Tibial nerve (tissue), 4 donors: ENCODE results near the gene PITX1. TPM values are rescaled to one million over a fixed set of nuclear protein-coding genes. Genes with fewer than 3 reads are reported as not detected.

Experiments
- DNase-seq, 2 donors: peaks; one replicate each; pipeline ENCODE4 v3.0.0-alpha.2; 2019; ENCODE audit warnings: low spot score in 2 of 2
- H3K27ac ChIP-seq, 4 donors: fragments of 200-600 bp; sonication (generic) in 3 of 4; one replicate each; pipeline ENCODE4 v1.5.1; 2017 to 2019; ENCODE audit warnings: mild to moderate bottlenecking in 1 of 4
- H3K27me3 ChIP-seq, 2 donors: fragments of 200-600 bp; sonication (generic) in 1 of 2; one replicate each; pipeline versions ENCODE4 v1.5.1 to v1.6.0; 2017 to 2019
- H3K36me3 ChIP-seq, 3 donors: fragments of 200-600 bp; sonication (generic); one replicate each; pipeline ENCODE4 v1.5.1; 2018 to 2019
- H3K4me1 ChIP-seq, 4 donors: fragments of 200-600 bp; sonication (generic) in 3 of 4; one replicate each; pipeline ENCODE4 v1.5.1; 2017 to 2019
- H3K4me3 ChIP-seq, 4 donors: fragments of 200-600 bp; sonication (generic) in 3 of 4; one replicate each; pipeline ENCODE4 v1.5.1; 2017 to 2019; ENCODE audit warnings: mild to moderate bottlenecking in 1 of 4, moderate library complexity in 1 of 4
- H3K9me3 ChIP-seq, 4 donors: fragments of 200-600 bp; sonication (generic) in 3 of 4; one replicate each; pipeline ENCODE4 v1.5.1; 2017 to 2019
- EP300 ChIP-seq, 2 donors: sonication (generic); formaldehyde crosslinking; IDR thresholded peaks; one replicate each; pipeline ENCODE4 v1.6.1; 2017; ENCODE audit warnings: antibody characterized with exemption in 2 of 2, mild to moderate bottlenecking in 1 of 2
- POLR2A ChIP-seq, 2 donors: fragments of 450-650 bp; IDR thresholded peaks; one replicate each; pipeline ENCODE4 v1.6.1; 2017; ENCODE audit warnings: antibody characterized with exemption in 2 of 2, mild to moderate bottlenecking in 2 of 2, moderate library complexity in 2 of 2
- WGBS, 2 donors: methylation state at CpG; one replicate each; pipeline ENCODE4 v1.1.5; 2018; 5-methylcytosine and 5-hydroxymethylcytosine counted together
- total RNA-seq, 4 donors: library from RNA; depleted of rRNA; stranded (reverse); fragments of >200 nt; gene quantifications; one replicate each; pipeline ENCODE4 v1.1.0, GENCODE V29; 2016
- TF ChIP-seq, protein P1 (sequence below), 5 experiments: fragments of 200-600 bp in 3 of 5; fragments of 450-650 bp in 2 of 5; sonication (generic) in 3 of 5; IDR thresholded peaks; one replicate each; pipeline ENCODE4 v1.5.1; 2016 to 2019; ENCODE audit warnings: antibody characterized with exemption in 5 of 5, mild to moderate bottlenecking in 3 of 5, moderate library complexity in 2 of 5

The PITX1 gene
- total RNA-seq, 4 donors from 2014 or later = 1.1 to 5.4 (median 3.0) TPM

DNA sequence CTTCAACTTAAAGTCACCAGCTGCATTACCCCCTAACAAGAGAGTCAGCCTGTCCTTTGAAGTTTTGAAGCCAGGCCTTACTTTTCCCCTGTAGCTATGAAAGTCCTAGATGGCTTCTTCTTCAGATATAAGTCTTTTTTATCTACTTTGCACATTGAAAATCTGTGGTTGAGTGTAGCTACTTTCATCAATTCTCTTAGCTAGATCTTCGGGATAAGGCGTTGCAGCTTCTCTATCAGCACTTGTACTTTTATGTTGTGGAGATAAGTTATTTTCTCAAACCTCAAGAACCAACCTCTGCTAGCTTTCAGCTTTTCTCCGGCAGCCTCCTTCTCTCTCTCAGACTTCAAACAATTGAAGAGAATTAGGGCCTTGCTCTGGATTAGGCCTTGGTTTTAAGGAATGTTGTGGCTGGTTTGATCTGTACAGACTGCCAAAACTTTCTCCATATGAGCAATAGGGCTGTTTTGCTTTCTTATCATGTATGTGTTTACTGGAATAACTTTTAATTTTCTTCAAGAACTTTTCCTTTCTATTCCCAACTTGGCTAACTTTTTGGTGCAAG lies 44.7 kb downstream of the PITX1 start:
- Histone ChIP-seq H3K4me1 (no peaks in the 10 kb centered on the region), H3K9me3 (no peaks in the 10 kb centered on the region), H3K4me3 (no peak overlapping the region), H3K36me3 (no peaks in the 10 kb centered on the region), H3K27me3 (no peaks in the 10 kb centered on the region), H3K27ac (no peak overlapping the region)
- 85 to 87% methylated on average over 3 of the region's 3 CpGs for WGBS, 2 donors
- TF ChIP-seq, protein P1, sequence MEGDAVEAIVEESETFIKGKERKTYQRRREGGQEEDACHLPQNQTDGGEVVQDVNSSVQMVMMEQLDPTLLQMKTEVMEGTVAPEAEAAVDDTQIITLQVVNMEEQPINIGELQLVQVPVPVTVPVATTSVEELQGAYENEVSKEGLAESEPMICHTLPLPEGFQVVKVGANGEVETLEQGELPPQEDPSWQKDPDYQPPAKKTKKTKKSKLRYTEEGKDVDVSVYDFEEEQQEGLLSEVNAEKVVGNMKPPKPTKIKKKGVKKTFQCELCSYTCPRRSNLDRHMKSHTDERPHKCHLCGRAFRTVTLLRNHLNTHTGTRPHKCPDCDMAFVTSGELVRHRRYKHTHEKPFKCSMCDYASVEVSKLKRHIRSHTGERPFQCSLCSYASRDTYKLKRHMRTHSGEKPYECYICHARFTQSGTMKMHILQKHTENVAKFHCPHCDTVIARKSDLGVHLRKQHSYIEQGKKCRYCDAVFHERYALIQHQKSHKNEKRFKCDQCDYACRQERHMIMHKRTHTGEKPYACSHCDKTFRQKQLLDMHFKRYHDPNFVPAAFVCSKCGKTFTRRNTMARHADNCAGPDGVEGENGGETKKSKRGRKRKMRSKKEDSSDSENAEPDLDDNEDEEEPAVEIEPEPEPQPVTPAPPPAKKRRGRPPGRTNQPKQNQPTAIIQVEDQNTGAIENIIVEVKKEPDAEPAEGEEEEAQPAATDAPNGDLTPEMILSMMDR (IDR thresholded peaks at IDR 0.05) = no peak
- DNase-seq = no peak

DNA sequence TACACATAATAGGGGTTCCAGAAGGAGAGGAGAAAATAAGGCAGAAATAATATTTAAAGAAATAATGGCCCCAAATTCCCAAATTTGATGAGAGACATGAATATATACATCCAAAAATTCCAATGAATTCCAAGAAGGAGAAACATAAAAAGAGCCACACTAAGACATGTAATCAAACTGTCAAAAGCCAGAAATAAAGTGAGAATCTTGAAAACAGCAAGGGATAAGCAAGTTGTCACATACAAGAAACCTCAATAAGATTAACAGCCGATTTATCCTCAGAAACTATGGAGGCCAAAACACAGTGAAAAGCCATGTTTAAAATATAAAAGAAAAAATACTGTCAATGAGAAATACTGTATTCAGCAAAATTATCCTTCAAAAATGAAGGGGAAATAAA lies 51.8 kb downstream of the PITX1 start:
- no peak for TF ChIP-seq POLR2A (IDR thresholded peaks at IDR 0.05)
- no peak for TF ChIP-seq EP300 (IDR thresholded peaks at IDR 0.05)
- TF ChIP-seq, protein P1 (IDR thresholded peaks at IDR 0.05) = no peak
- H3K36me3 ChIP-seq = peaks cover 0 to 4% (median 0%) of the 10 kb centered on the region in 3 donors
- no peaks in the 10 kb centered on the region for H3K4me1 ChIP-seq
- no peaks in the 10 kb centered on the region for H3K27me3 ChIP-seq
- DNase-seq = no peak
- no peak overlapping the region for H3K27ac ChIP-seq
- H3K9me3 ChIP-seq = peaks cover 0 to 63% (median 12%) of the 10 kb centered on the region in 4 donors
- WGBS, 2 donors = 88 to 100% methylated on average over 1 of the region's 1 CpG
- no peak overlapping the region for H3K4me3 ChIP-seq

GRCh38 chr5:134979416-134979815 lies 54.6 kb downstream of the PITX1 start:
- Histone ChIP-seq H3K36me3 (peaks cover 0 to 29% (median 0%) of the 10 kb centered on the region in 3 donors), H3K9me3 (peaks cover 0 to 78% (median 12%) of the 10 kb centered on the region in 4 donors)
- 93 to 94% methylated on average over 3 of the region's 3 CpGs for WGBS, 2 donors

More at GRCh38 chr5:134979416-134979815, 54.6 kb downstream of the PITX1 start:
- DNase-seq = no peak
- TF ChIP-seq, protein P1 (IDR thresholded peaks at IDR 0.05) = no peak
- TF ChIP-seq POLR2A (IDR thresholded peaks at IDR 0.05) (no peak), EP300 (IDR thresholded peaks at IDR 0.05) (no peak)
- H3K4me1 ChIP-seq = no peaks in the 10 kb centered on the region
- no peak overlapping the region for H3K27ac ChIP-seq
- H3K4me3 ChIP-seq = no peak overlapping the region
- H3K27me3 ChIP-seq = no peaks in the 10 kb centered on the region

Other genes starting within 250 kb of the PITX1 start
- 10 to 100 TPM; 40.2 to 50.0 (median 45.8) TPM for gene C5orf24, start 188.3 kb downstream of the PITX1 start, total RNA-seq
- 100 to 1,000 TPM in 1 of 4 donors, 10 to 100 TPM in 3; 72.8 to 118 (median 84.8) TPM for gene TXNDC15, start 159.9 kb downstream of the PITX1 start, total RNA-seq
- gene PCBD2, start 129.1 kb downstream of the PITX1 start, total RNA-seq = 10 to 100 TPM in 1 of 4 donors, 1 to 10 TPM in 3; 5.7 to 11.0 (median 7.9) TPM
- 1 to 10 TPM in 1 of 4 donors, under 1 TPM in 1, not detected in 2; 0.90 to 1.3 TPM for gene CATSPER3, start 66.3 kb downstream of the PITX1 start, total RNA-seq